Ovary (tissue), 9 donors: ENCODE results near the gene ZSWIM8. TPM values are rescaled to one million over a fixed set of nuclear protein-coding genes. Genes with fewer than 3 reads are reported as not detected.

Experiments
- DNase-seq, 5 donors: peaks; one replicate each; pipeline ENCODE4 v3.0.0-alpha.2; 2019 to 2020
- H3K27ac ChIP-seq, 2 donors: fragments of 200-600 bp; one replicate each; pipeline versions ENCODE4 v1.5.1 to v1.8.0; 2019 to 2022
- H3K27me3 ChIP-seq: fragments of 200-600 bp; one replicate; pipeline ENCODE4 v1.8.0; 2022
- H3K36me3 ChIP-seq: fragments of 200-600 bp; sonication (generic); one replicate; pipeline ENCODE4 v1.5.1; 2019
- H3K4me1 ChIP-seq: one replicate; pipeline ENCODE4 v1.8.1; 2013; ENCODE audit warnings: mild to moderate bottlenecking, moderate library complexity; ENCODE audit not compliant: insufficient read depth
- H3K4me3 ChIP-seq: fragments of 200-600 bp; sonication (generic); one replicate; pipeline ENCODE4 v1.5.1; 2017
- H3K9me3 ChIP-seq, 2 donors: fragments of 200-600 bp in 1 of 2; sonication (generic) in 1 of 2; one replicate each; pipeline versions ENCODE4 v1.5.1 to v1.8.1; 2013 to 2019; ENCODE audit warnings: mild to moderate bottlenecking in 1 of 2, moderate library complexity in 1 of 2
- CTCF ChIP-seq, 3 donors: fragments of 450-650 bp in 2 of 3; fragments of 200-600 bp in 1 of 3; IDR thresholded peaks; one replicate each; pipeline versions ENCODE4 v1.5.1 to v1.8.0; 2016 to 2022; ENCODE audit warnings: antibody characterized with exemption in 3 of 3, mild to moderate bottlenecking in 1 of 3
- EP300 ChIP-seq: sonication (generic); formaldehyde crosslinking; IDR thresholded peaks from one replicate; pipeline ENCODE4 v1.6.1; 2017; ENCODE audit warnings: antibody characterized with exemption
- POLR2A ChIP-seq: fragments of 450-650 bp; IDR thresholded peaks from one replicate; pipeline ENCODE4 v1.6.1; 2017; ENCODE audit warnings: antibody characterized with exemption, mild to moderate bottlenecking, moderate library complexity
- WGBS, 3 donors: extraction: QIAGEN DNeasy Blood & Tissue Kit in 1 of 3; methylation state at CpG; one replicate each; pipeline versions ENCODE4 v1.1.5 to v1.1.7; 2013 to 2017; 5-methylcytosine and 5-hydroxymethylcytosine counted together
- intact Hi-C, 4 donors: fragments of 100-400 bp; cut with DNase I; formaldehyde crosslinking; loops; one replicate each; pipeline versions ENCODE4 v1.11.0 to v1.15.1; 2022 to 2023
- polyA plus RNA-seq, 2 donors: library from polyadenylated mRNA; stranded (reverse); fragments of 200-250 nt in 1 of 2; fragments of 350-450 nt in 1 of 2; fragmentation: Illumina TruSeq in 1 of 2; extraction: RNeasy Lipid Tissue Mini Kit (QIAGEN cat#74804) in 1 of 2; gene quantifications; one replicate each; pipeline ENCODE4 v1.2.3, GENCODE V29; 2013 to 2014
- total RNA-seq, 7 donors: library from RNA; depleted of rRNA in 2 of 7; stranded (reverse); fragments of >200 nt in 2 of 7; fragmentation: NEBNext Ultra II Directional in 3 of 7; extraction: Animal tissue kit (Norgen Biotek cat#: 25700) in 3 of 7; gene quantifications; one replicate each; pipeline versions ENCODE4 v1.1.0 to v1.2.4, GENCODE V29; 2016 to 2023
- donor health status: DM: no; HTN: no; CAD: no; lungs with moderate emphysema.
- donor health status: DM: no; HTN: no; CAD: no.
- donor health status: Bipolar disorder and iron deficiency.
- donor health status: DM: yes; HTN: yes; CAD: no.
- donor health status: DM: no; HTN: no; CAD: no.
- donor health status: DM: yes; HTN: yes; CAD: no.

Gene ZSWIM8
- total and polyA plus RNA-seq, 9 donors: 42.7 to 90.7 (median 69.3) TPM

DNA sequence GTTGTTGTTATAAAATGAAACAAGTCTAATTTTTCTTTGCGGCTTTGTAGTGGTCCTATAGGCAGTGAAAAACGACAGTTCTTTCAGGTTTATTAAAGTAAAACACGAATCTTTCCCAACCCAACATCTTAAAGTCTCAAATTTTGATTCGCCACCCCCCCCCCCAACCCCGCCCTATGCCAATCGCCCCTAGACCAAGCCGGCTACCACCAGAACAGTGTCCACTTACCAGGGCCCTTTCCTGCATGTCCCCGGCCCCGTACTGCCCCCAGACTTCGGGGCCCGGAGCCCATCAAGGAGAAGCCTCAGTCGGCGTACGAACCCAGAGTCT lies 3.9 kb upstream of the ZSWIM8 start:
- Histone ChIP-seq H3K36me3 (no peaks in the 10 kb centered on the region), H3K9me3 (no peaks in the 10 kb centered on the region), H3K27me3 (no peaks in the 10 kb centered on the region), H3K4me3 (peak overlapping the region; percentile 78), H3K4me1 (peaks cover 10% of the 10 kb centered on the region), H3K27ac (peak overlapping the region in 1 of 2 donors; percentile 91)
- TF ChIP-seq CTCF (IDR thresholded peaks at IDR 0.05) (no peak), POLR2A (no peak), EP300 (no peak)
- intact Hi-C loops: no loop called here
- 1% methylated on average over 14 of the region's 14 CpGs for WGBS, 3 donors
- no peak for DNase-seq

DNA sequence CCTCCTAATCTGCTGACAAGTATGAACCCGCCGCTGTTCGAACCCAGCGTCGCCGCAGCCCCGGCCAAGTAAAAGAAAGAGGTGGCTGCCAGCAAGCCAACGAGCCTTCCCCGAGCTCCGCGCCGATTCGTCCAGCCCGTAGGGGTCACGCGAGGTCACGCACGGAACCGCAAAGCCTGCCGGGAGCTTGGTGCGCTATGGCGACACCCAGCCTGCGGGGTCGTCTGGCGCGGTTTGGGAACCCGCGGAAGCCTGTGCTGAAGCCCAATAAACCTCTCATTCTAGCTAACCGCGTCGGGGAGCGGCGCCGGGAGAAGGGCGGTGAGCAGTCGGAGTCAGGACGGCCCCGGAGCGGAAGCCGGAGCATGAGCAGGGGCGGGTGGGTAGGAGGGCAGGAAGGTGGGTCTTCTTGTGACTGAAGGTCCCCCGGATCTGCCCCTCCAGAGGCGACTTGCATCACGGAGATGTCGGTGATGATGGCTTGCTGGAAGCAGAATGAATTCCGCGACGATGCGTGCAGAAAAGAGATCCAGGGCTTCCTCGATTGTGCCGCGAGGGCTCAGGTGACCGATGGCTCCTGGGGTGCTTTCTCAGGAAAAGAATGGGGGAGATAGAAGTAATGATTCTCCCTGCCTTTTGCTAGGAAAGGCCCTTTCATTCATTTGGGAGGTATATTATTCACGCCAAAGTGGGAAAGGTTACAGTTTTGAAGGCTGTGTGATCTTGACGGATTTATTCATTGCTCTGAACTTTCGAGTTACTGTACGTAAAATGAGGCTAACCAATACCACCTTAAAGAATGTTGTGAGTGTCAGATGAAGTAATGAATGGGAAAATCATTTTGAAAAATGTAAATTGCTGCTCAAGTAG lies 3.3 kb upstream of the ZSWIM8 start, which contains the start of gene CHCHD1:
CHCHD1 (plus strand) TSS at position 170 of the 870 bp plus-strand sequence; CDS start at position 198, 28 bp downstream.
- no peaks in the 10 kb centered on the region for H3K36me3 ChIP-seq
- DNase-seq: peak; percentile 92 to 96 (median 94)
- peak within 1 kb of the TSS; percentile 64 to 91 for H3K27ac ChIP-seq
- intact Hi-C loops: no loop called here
- no peaks in the 10 kb centered on the region for H3K27me3 ChIP-seq
- no peak for TF ChIP-seq EP300
- no peak for TF ChIP-seq POLR2A
- TF ChIP-seq CTCF (IDR thresholded peaks at IDR 0.05): no peak
- H3K4me3 ChIP-seq: peak within 1 kb of the TSS; percentile 78
- H3K4me1 ChIP-seq: peaks cover 11% of the 10 kb centered on the region
- H3K9me3 ChIP-seq: no peaks in the 10 kb centered on the region
- 0 to 1% (median 1%) methylated on average over 54 to 57 of the region's 57 CpGs for WGBS, 3 donors

DNA sequence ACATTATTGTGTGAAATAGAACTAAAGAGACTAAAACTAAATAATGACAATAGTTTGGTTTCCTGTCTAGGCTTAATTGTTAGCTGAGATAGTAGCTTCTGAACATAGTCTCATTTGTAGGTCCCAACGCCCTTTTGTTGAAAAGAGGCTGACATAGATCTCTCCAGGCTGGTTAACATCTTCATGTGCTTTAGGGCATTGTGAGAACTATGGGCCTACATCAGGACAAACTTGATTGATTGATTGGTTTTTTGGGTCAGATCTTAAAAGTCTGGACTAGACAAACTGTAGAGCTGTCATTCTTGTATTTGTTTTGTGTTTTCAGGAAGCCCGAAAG lies 2.7 kb upstream of the ZSWIM8 start:
- TF ChIP-seq CTCF (IDR thresholded peaks at IDR 0.05): no peak
- no peak for TF ChIP-seq EP300
- no peak for TF ChIP-seq POLR2A
- peak overlapping the region; percentile 78 for H3K4me3 ChIP-seq
- no peaks in the 10 kb centered on the region for H3K9me3 ChIP-seq
- H3K36me3 ChIP-seq: no peaks in the 10 kb centered on the region
- H3K4me1 ChIP-seq: peaks cover 14% of the 10 kb centered on the region
- H3K27me3 ChIP-seq: no peaks in the 10 kb centered on the region
- WGBS, 3 donors: 49 to 52% (median 50%) methylated on average over 2 of the region's 2 CpGs
- intact Hi-C loops: no loop called here
- no peak overlapping the region for H3K27ac ChIP-seq
- no peak for DNase-seq

DNA sequence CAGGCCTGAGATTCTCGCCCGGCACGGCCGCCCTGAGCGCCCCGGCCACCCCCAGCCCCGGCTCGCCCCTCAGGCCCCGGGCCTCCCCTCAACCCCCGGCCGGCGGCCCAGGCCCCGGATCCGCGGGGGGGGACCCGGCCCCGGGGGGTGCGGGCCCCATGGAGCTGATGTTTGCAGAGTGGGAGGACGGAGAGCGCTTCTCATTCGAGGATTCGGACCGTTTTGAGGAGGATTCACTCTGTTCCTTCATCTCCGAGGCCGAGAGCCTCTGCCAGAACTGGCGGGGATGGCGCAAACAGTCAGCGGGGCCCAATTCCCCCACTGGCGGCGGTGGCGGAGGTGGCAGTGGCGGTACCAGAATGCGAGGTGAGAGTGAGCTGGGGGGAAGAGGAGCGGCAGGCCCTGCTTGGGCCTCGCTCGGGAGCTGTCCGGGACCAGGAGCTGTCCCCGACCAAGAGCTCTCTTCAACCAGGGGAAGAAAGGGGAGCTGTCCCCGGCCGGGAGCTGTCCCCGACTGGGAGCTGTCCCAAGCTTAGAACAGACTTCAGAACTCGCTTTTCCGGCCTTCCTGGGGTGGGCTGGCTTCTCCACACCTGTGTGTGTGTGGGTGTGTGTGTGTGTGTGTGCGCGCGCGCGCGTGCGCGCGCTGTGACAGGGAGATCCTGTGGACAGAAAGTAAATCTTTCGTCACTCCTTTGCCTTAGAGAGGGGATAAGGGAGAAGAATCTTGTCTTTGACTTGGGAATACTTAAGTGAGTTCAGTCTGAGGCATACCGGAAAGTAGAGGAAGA lies 510 bp downstream of the ZSWIM8 start:
- Histone ChIP-seq H3K27me3 (no peaks in the 10 kb centered on the region), H3K4me1 (peaks cover 12% of the 10 kb centered on the region), H3K4me3 (peak overlapping the region; percentile 90), H3K9me3 (no peaks in the 10 kb centered on the region), H3K36me3 (no peaks in the 10 kb centered on the region), H3K27ac (peak overlapping the region; percentile 26 to 76)
- no peak for TF ChIP-seq POLR2A
- no peak for TF ChIP-seq EP300
- no peak for TF ChIP-seq CTCF (IDR thresholded peaks at IDR 0.05)
- 1 to 2% (median 2%) methylated on average over 22 to 54 of the region's 54 CpGs for WGBS, 3 donors
- intact Hi-C loops: no loop called here
- DNase-seq: peak in 1 of 5 donors; percentile 58
